GM18508 (cell line): ENCODE data around the gene XRCC4.
"Not testable (repeated sequence)": the region's sequence is repeated elsewhere in the genome, so short reads cannot be mapped to it uniquely, and the experiment has no call there.

Experiments
- ATAC-seq: cut with Tn5 transposase; IDR thresholded peaks from one replicate; pipeline ENCODE4 v1.9.1; 2021; ENCODE audit warnings: moderate number of reproducible peaks; ENCODE audit not compliant: insufficient read depth, unreplicated experiment

The XRCC4 gene

GRCh38 chr5:83323557-83324180 lies 246.3 kb downstream of the XRCC4 start:
- ATAC-seq = no peak

- ATAC-seq = no peak
Measured at GRCh38 chr5:83331842-83332241, 254.5 kb downstream of the XRCC4 start.

- ATAC-seq = no peak
Measured at GRCh38 chr5:83337453-83338035, 260.2 kb downstream of the XRCC4 start.

- no peak for ATAC-seq
Measured at GRCh38 chr5:83340511-83340918, 263.2 kb downstream of the XRCC4 start.

GRCh38 chr5:83341815-83342334 lies 264.5 kb downstream of the XRCC4 start:
- no peak for ATAC-seq

GRCh38 chr5:83342465-83342864 lies 265.1 kb downstream of the XRCC4 start:
- no peak for ATAC-seq

- no peak for ATAC-seq
Measured at GRCh38 chr5:83343299-83343698, 266.0 kb downstream of the XRCC4 start.

GRCh38 chr5:83345423-83345822 lies 268.1 kb downstream of the XRCC4 start:
- ATAC-seq = no peak

GRCh38 chr5:83348281-83348780 lies 271.0 kb downstream of the XRCC4 start:
- ATAC-seq = no peak

GRCh38 chr5:83353231-83353630 lies 275.9 kb downstream of the XRCC4 start:
- no peak for ATAC-seq

- no peak for ATAC-seq
Measured at GRCh38 chr5:83353774-83354173, 276.4 kb downstream of the XRCC4 start.

GRCh38 chr5:83354958-83355357 lies 277.6 kb downstream of the XRCC4 start:
- no peak for ATAC-seq

GRCh38 chr5:83355482-83356014 lies 278.2 kb downstream of the XRCC4 start:
- ATAC-seq = not testable (repeated sequence)

- ATAC-seq = no peak
Measured at GRCh38 chr5:83357621-83358231, 280.4 kb downstream of the XRCC4 start.

GRCh38 chr5:83360573-83360972 lies 283.2 kb downstream of the XRCC4 start:
- no peak for ATAC-seq

- no peak for ATAC-seq
Measured at GRCh38 chr5:83362526-83362925, 285.2 kb downstream of the XRCC4 start.

- ATAC-seq = no peak
Measured at GRCh38 chr5:83363111-83363885, 286.0 kb downstream of the XRCC4 start.

GRCh38 chr5:83363886-83364275 lies 286.5 kb downstream of the XRCC4 start:
- no peak for ATAC-seq

- peak; percentile 53 for ATAC-seq
Measured at GRCh38 chr5:83364312-83365299, 287.3 kb downstream of the XRCC4 start.
